HL-60 (cell line): ENCODE data around the gene MRPL2.

Experiments
- GABPA ChIP-seq: IDR thresholded peaks from 2 replicates; pipeline ENCODE4 v1.6.1; 2012; ENCODE audit warnings: low read depth
- POLR2AphosphoS5 ChIP-seq: IDR thresholded peaks from 2 replicates; pipeline ENCODE4 v1.6.1; 2012; ENCODE audit warnings: low read depth
- SPI1 ChIP-seq: IDR thresholded peaks from 2 replicates; pipeline ENCODE4 v1.6.1; 2012; ENCODE audit warnings: low read depth, mild to moderate bottlenecking, borderline replicate concordance
- TF ChIP-seq, protein P1 (sequence below): IDR thresholded peaks from one replicate; pipeline ENCODE4 v1.5.1; 2011; ENCODE audit warnings: low read length, control low read depth, inconsistent platforms; ENCODE audit not compliant: insufficient read depth
- TF ChIP-seq, protein P2 (sequence below): IDR thresholded peaks from 2 replicates; pipeline ENCODE4 v1.6.1; 2012; ENCODE audit warnings: low read depth; ENCODE audit not compliant: insufficient replicate concordance

DNA sequence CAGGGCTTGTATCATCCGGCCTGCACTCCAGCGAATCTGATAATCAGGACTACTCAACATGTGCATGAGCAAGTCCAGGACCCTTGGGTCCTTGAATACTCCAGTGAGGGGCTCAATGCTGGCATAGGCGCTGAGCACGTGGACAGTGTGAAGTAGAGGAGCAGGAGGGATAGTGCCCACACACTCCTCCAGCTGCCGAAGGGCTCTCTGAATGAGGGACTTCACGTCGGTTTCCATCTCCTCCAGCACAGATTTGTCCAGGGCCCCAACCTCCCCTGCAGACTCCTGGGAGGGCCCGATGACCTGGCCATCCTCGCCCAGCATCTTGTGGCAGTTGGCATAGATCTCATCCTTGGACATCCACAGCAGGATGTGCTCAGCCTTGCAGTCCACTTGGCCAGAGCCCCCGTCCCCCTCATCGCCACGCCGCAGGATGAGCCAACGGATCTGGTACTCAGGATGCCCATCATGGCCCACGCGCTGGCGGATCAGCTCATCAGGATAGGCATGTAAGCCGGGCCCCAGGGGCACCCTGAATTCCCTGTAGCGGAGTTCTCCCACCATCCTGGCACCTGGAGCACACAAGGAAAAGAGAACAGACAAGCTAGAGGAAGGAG is 6.9 kb downstream of the MRPL2 start:
- TF ChIP-seq, protein P1, sequence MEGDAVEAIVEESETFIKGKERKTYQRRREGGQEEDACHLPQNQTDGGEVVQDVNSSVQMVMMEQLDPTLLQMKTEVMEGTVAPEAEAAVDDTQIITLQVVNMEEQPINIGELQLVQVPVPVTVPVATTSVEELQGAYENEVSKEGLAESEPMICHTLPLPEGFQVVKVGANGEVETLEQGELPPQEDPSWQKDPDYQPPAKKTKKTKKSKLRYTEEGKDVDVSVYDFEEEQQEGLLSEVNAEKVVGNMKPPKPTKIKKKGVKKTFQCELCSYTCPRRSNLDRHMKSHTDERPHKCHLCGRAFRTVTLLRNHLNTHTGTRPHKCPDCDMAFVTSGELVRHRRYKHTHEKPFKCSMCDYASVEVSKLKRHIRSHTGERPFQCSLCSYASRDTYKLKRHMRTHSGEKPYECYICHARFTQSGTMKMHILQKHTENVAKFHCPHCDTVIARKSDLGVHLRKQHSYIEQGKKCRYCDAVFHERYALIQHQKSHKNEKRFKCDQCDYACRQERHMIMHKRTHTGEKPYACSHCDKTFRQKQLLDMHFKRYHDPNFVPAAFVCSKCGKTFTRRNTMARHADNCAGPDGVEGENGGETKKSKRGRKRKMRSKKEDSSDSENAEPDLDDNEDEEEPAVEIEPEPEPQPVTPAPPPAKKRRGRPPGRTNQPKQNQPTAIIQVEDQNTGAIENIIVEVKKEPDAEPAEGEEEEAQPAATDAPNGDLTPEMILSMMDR = no peak
- TF ChIP-seq SPI1 = no peak
- no peak for TF ChIP-seq POLR2AphosphoS5
- TF ChIP-seq, protein P2, sequence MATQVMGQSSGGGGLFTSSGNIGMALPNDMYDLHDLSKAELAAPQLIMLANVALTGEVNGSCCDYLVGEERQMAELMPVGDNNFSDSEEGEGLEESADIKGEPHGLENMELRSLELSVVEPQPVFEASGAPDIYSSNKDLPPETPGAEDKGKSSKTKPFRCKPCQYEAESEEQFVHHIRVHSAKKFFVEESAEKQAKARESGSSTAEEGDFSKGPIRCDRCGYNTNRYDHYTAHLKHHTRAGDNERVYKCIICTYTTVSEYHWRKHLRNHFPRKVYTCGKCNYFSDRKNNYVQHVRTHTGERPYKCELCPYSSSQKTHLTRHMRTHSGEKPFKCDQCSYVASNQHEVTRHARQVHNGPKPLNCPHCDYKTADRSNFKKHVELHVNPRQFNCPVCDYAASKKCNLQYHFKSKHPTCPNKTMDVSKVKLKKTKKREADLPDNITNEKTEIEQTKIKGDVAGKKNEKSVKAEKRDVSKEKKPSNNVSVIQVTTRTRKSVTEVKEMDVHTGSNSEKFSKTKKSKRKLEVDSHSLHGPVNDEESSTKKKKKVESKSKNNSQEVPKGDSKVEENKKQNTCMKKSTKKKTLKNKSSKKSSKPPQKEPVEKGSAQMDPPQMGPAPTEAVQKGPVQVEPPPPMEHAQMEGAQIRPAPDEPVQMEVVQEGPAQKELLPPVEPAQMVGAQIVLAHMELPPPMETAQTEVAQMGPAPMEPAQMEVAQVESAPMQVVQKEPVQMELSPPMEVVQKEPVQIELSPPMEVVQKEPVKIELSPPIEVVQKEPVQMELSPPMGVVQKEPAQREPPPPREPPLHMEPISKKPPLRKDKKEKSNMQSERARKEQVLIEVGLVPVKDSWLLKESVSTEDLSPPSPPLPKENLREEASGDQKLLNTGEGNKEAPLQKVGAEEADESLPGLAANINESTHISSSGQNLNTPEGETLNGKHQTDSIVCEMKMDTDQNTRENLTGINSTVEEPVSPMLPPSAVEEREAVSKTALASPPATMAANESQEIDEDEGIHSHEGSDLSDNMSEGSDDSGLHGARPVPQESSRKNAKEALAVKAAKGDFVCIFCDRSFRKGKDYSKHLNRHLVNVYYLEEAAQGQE = no peak
- TF ChIP-seq GABPA = no peak
